HG02870 (cell line): ENCODE measurements around the gene NAV3.
A peak's percentile ranks its signal among the peaks of the same experiment; 100 is the strongest.

ENCODE experiments used
- ATAC-seq: cut with Tn5 transposase; IDR thresholded peaks from one replicate; pipeline ENCODE4 v1.9.1; 2021; ENCODE audit warnings: mild to moderate bottlenecking, moderate library complexity; ENCODE audit not compliant: unreplicated experiment

NAV3 gene

GRCh38 chr12:77979597-77980250 lies 149.0 kb downstream of the NAV3 start:
- no peak for ATAC-seq

DNA sequence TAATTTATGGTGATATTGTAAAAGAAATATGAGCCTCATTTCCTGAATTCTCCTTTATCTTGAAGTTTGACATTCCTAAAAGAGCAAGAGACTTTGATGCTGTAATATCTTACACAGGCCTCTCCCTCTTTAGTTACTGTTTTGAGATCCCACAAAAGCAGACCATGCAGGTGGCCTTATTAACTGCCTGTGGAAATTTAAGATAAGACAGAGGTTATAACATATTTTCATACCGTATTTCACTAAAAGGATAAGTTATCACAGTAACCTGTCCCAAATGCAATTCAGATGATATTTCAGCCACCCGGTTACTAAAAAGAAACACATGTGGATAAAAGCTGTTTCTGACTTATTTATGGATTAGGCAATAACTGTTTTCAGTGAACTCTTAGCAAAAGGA lies 150.1 kb downstream of the NAV3 start:
- ATAC-seq = no peak

DNA sequence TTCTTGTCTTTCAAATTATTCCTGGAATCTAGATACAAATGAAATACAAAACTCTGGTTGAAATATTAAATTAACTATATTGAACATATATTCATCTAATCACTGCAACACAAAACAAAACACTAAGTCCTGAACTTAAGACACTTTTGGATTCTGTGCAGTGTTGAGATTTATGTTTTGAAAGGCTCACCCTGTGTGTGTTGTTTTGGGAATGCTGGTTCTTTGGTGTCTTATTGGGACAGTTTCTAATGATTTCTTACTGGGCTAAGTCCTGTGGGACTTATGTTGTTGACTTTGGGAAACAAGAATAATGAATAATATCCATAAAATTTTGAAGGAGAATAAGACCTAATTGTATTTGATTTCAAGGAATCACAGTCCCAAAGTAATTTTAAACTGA lies 153.2 kb downstream of the NAV3 start:
- ATAC-seq = no peak

- ATAC-seq = no peak
These were observed 162.1 kb downstream of the NAV3 start for GRCh38 chr12:77992760-77993159.

DNA sequence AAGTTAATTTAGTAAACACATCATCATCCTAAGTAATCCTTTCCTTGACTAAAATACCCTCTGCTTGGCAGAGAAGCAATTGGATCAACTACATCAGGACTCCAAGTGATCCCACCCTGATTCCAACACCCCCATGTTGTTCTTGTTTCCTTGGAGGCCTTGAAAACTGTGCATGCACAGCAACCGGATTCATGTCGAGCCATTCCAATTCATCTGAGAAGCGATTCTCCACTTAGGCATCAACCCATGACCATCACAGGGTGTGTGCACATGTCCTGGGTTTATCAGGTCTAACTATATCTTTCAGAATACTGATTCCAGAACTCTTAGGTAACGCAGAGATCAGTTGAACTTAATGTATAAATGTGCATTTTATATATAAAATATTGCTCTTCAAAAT lies 163.0 kb downstream of the NAV3 start:
- ATAC-seq = no peak

DNA sequence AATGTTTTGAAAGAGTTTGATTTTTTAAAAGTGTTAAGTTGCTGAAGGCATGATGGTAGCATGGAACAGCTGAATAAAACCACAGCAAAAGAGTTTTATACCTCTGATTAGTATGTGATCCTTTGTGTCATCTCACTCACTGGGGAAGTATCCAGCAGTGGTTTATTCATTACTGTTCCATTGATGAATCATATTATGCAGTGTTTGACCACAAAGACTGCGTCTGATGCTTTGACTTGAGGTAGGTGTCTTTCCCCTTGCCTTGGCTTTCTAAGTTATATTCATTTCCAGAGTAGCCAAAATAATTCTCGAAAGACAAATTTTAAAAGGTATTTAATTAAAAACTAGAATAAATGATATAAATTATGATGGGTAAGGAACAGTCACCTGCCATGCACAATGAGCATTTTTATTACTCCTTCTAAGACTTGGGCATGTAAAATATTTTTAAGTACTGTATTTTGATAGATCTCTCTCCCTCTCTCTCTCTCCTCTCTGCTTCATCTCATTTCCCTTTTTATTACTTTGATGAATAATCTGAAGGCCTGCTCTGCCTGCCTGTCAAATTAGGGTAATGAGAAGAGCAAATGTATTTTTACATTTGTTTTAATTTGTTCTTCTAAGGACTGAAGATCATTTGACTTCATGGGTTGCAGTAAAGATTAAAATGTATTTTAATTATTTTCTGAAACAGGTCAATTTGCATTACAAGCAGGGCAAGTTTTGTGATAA lies 164.9 kb downstream of the NAV3 start:
- peak; percentile 95 for ATAC-seq

DNA sequence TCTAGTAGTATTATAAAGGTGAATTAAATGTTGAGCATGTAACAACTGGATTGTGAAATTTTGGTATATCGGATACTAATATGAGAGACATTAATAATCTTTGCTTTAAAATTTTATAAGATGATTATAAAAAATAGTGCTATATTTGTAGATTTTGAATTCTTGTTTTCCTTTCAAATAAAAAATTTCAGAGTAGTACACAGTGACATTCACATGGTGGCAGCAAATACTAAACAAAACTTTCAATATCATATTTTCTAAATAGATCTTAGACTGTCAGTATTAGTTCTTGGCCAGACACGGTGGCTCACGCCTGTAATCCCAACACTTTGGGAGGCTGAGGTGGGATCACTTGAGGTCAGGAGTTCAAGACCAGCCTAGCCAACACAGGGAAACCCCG lies 166.0 kb downstream of the NAV3 start:
- no peak for ATAC-seq

GRCh38 chr12:77998236-77998786 lies 167.6 kb downstream of the NAV3 start:
- no peak for ATAC-seq

GRCh38 chr12:77999074-77999715 lies 168.5 kb downstream of the NAV3 start:
- peak; percentile 66 for ATAC-seq

GRCh38 chr12:78002878-78003277 lies 172.2 kb downstream of the NAV3 start:
- no peak for ATAC-seq

- ATAC-seq = no peak
These were observed 173.8 kb downstream of the NAV3 start for GRCh38 chr12:78004249-78005093.

DNA sequence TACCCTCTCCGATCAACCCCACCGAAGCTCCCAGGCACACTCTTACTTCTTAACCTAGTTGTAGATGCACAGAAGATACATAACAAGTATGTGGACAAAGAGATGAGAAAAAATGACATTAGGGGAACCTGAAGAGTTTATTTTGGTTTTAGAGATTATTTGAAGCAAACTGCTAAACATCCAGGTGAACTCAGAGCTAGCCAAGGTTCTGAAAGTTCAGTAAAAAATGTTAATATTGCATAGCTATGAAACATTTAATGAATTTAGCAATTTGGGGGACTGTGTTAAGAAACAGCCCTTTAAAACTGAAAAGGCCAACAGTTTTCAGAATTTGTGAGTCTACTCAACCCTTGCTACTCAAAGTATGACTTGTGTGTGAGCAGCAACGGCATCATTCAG lies 174.4 kb downstream of the NAV3 start:
- ATAC-seq = no peak

DNA sequence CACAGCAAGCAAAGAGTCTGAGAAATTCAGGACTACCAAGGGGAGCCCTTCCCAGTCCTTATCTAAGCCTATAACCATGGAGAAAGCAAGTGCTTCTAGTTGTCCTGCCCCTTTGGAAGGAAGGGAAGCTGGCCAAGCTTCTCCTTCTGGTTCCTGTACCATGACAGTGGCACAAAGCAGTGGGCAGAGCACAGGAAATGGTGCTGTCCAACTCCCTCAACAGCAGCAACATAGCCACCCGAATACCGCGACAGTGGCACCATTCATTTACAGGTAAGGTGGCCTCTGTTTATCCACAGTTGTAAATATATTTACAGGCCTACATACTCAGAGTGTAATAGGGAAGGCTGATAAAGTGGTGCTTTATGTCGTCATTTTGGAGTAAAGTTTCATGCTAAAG lies 176.5 kb downstream of the NAV3 start:
- no peak for ATAC-seq

DNA sequence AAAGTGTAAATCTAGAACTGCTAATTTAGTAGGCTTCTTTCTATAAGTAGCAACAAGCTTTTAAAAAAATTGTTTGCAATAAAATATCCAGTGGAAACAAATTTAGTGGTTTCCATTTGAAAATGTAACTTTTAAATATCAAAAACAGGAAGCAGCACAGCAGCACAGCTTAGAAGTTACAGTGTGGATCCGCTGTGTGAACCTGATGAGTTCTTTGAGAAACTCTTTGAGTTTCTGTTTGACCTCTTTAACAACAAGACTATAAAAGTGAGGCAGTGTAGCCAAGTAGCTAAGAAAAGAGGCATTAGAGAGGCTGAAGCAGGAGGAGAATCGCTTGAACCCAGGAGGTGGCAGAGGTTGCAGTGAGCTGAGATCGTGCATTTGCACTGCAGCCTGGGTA lies 178.3 kb downstream of the NAV3 start:
- ATAC-seq = no peak

DNA sequence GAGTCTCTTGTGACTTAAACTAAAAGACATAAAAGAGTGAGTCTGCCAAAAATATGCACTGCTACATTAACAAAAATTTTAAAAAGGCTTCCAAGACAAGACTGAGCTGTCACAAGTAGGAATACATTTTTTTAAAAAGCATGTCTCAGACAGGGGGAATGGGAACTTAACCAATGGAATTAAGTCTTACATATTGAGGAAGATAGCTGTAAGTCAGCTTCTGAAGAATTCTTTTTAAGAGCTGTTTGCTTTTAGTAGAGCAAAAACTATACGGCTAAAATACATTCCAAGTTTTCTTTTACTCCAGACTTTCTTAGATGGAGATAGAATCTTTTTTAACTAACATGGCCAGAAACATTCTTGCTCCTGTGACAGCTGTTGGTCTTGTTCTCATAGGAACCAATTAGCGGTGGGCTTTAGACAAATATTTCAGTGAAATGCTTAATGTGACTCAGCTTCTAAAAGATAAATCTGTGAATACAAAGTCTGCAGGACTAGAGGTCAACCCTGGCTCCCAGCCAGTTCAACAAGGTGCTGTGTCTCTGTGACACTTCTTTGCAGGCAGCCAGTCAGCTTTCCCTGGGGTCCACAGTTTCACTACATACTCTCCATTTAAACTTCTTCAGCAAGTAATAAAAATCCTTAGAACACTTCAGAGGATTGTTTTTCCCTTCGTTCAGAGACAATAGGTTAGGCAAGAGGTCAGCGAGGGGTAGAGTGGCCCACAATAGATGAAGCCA lies 187.6 kb downstream of the NAV3 start:
- no peak for ATAC-seq

DNA sequence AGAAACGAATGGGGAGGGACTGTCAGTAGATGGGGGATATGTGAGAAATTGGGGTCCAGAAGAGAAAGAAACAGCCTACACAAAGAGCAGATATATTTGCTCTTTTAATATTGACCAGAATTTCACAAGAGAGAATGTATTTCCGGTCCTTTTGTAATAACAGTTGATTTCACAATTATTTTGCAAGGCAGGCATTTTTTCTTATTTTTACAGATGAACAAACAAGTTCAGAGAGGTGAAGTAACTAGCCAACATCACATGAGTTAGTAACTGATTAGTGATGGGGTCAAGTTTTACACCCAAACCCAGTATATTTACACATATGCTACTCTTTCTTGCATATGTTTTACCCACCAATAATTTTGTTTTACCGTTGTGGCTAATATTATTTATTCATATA lies 188.2 kb downstream of the NAV3 start:
- ATAC-seq = no peak

DNA sequence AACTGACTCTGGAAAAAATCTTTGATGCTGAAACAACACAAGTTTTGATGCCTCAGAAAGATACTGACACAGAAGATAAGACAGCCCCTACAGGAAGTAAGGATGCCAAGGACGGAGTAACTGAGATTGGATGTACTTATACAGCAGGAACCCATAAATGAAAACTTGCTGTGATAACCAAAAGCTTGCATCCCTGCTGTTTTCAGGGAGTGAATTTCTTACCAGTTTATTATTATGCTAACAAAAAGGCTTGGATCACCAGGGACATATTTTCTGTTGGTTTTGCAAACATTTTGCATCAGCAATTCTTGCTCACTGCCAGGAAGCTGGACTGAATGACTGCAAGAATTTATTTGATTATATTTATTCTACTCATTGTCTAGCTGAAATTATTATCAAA lies 197.7 kb downstream of the NAV3 start:
- ATAC-seq = no peak

DNA sequence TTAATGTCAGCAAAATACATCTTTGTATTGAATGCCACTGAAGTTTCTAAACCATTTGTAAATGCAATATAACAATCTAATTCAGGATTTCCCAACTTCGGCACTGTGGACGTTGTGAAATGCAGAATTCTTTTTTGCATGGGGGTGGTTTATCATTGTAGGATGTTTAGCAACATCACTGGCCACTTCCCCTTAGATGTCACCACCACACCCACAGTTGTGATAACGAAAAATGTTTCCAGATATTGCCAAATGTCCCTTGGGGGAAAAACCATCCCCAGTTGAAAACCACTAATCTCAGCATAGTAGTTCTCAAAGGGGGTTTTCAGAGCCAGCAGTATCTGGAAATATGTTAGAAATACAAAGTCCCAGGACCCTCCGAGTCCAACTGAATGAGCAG lies 203.3 kb downstream of the NAV3 start:
- no peak for ATAC-seq

DNA sequence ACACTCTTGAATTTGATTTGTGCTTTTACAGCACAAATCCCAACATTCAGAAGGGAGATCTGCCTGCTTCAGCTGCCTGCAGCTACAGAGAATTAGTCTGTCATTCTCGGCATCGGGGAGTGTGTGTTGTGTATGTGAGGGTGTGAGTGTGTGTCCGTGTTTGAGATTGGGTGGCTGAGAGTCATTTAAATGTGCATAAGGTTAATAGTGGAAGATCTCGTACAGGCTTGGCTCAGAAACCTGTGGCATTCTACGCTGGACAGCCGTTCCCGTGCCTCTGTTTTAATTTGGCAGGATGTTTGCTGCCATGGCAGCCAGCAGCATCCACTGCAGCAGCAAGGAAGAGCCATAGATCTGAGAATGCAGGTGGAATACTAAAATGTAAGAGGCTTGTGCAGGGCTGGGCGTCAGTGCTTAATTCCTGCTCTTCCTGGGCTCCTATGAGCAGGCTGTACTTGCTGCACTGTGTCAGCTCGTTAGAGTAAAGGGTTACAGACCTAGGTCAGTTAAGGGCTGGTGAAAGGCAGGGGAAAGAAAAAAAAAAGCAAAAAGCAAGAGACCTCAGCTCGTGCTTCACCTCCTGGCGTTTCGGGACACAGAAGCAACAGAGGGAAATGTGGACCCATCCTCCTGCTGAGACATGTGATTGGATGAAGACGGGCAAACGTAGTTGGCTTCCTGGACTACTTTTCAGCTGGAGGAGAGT lies 205.4 kb downstream of the NAV3 start:
- no peak for ATAC-seq

DNA sequence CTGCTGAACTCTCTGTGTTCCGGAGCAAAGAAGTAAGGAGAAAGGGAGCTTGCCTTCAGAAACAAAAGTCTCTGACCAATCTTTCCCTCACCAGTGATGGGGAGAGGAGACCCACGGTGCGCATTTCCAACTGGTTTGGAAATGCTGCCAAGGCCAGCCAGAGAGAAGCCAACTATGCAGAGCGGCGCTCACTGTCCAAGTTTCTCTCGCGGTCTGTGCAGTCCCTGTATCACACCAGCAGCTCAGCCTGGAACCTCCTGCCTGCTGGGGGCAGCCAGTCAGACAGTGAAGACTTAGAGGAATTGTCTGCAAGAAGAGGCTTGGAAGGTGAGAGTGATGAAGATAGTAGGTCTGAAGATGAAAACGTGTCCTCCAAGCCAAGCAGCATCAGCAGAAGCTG lies 206.2 kb downstream of the NAV3 start:
- ATAC-seq = no peak
